Activated CD4-positive, alpha-beta T cell treated with anti-CD3 and anti-CD28 coated beads, Interleukin-2, amount 10 ng/mL, durations not matched to agents 24 days and 14 days (primary cell): Measurements from ENCODE around the gene MTHFS. TPM values are rescaled to one million over a fixed set of nuclear protein-coding genes. Genes with fewer than 3 reads are reported as not detected.
"Not testable (repeated sequence)": the region's sequence is repeated elsewhere in the genome, so short reads cannot be mapped to it uniquely, and the experiment has no call there.

Source experiments
- DNase-seq: peaks from one replicate; pipeline ENCODE4 v3.0.0; 2022
- H3K27ac Mint-ChIP-seq: one replicate; pipeline ENCODE4 v1.8.0; 2022; ENCODE audit warnings: mild to moderate bottlenecking, mixed read lengths
- H3K27me3 Mint-ChIP-seq: one replicate; pipeline ENCODE4 v1.8.0; 2022; ENCODE audit warnings: mixed read lengths
- H3K36me3 Mint-ChIP-seq: one replicate; pipeline ENCODE4 v1.8.0; 2022; ENCODE audit warnings: low read depth, mild to moderate bottlenecking, mixed read lengths
- H3K4me1 Mint-ChIP-seq: one replicate; pipeline ENCODE4 v1.8.0; 2021; ENCODE audit warnings: mixed read lengths
- H3K4me3 Mint-ChIP-seq: one replicate; pipeline ENCODE4 v1.8.0; 2022; ENCODE audit warnings: mild to moderate bottlenecking, moderate library complexity, mixed read lengths
- H3K9me3 Mint-ChIP-seq: one replicate; pipeline ENCODE4 v1.8.0; 2021; ENCODE audit warnings: mixed read lengths
- intact Hi-C: fragments of 100-400 bp; cut with micrococcal nuclease; formaldehyde crosslinking; loops from one replicate; pipeline ENCODE4 v1.15.1; 2023
- total RNA-seq: library from RNA; stranded (reverse); gene quantifications from 2 replicates; pipeline ENCODE4 v1.2.3, GENCODE V29; 2022

MTHFS gene
- total RNA-seq, result 34.5 and 35.3 TPM in 2 replicates

- Mint-ChIP-seq H3K27ac (peak within 1 kb of the TSS; percentile 100), H3K4me1 (peaks cover 36% of the 10 kb centered on the region), H3K4me3 (peak within 1 kb of the TSS; percentile 98), H3K9me3 (no peaks in the 10 kb centered on the region), H3K27me3 (no peaks in the 10 kb centered on the region), H3K36me3 (peaks cover 29% of the 10 kb centered on the region)
- intact Hi-C loops, result loop anchor here (1.0 to 10.0 kb wide), 6 partner anchors 26 to 258 kb away; partner anchors contain the start of genes BCL2A1, FAH and ZFAND6
- DNase-seq, result peak; percentile 94
Observed at GRCh38 chr15:79896634-79897379, at the start of gene MTHFS. Gene MTHFS, minus strand, starts transcription at chr15:79897014. Its CDS starts 26 bp downstream, at chr15:79896988.

- H3K4me3 Mint-ChIP-seq, result no peak overlapping the region
- intact Hi-C loops, result no loop called here
Observed at GRCh38 chr15:79944622-79945021, 47.8 kb upstream of the MTHFS start.

GRCh38 chr15:79943820-79944219 is 47.0 kb upstream of the MTHFS start:
- Mint-ChIP-seq H3K27me3 (peaks cover 2% of the 10 kb centered on the region), H3K27ac (no peak overlapping the region), H3K4me1 (peaks cover 12% of the 10 kb centered on the region), H3K4me3 (no peak overlapping the region), H3K36me3 (no peaks in the 10 kb centered on the region), H3K9me3 (no peaks in the 10 kb centered on the region)
- intact Hi-C loops, result loop anchor here (2.0 kb wide), 1 partner anchor 23 kb away; no protein-coding TSS in a partner anchor
- no peak for DNase-seq

More at GRCh38 chr15:79944622-79945021, 47.8 kb upstream of the MTHFS start:
- Mint-ChIP-seq H3K4me1 (peaks cover 12% of the 10 kb centered on the region), H3K27ac (no peak overlapping the region), H3K27me3 (no peaks in the 10 kb centered on the region), H3K36me3 (no peaks in the 10 kb centered on the region), H3K9me3 (no peaks in the 10 kb centered on the region)
- DNase-seq, result no peak

- H3K4me3 Mint-ChIP-seq, result no peak overlapping the region
- H3K27ac Mint-ChIP-seq, result no peak overlapping the region
- H3K9me3 Mint-ChIP-seq, result no peaks in the 10 kb centered on the region
- peaks cover 5% of the 10 kb centered on the region for H3K4me1 Mint-ChIP-seq
- intact Hi-C loops, result loop anchor here (2.0 kb wide), 1 partner anchor 24 kb away; no protein-coding TSS in a partner anchor
- peaks cover 6% of the 10 kb centered on the region for H3K27me3 Mint-ChIP-seq
- no peaks in the 10 kb centered on the region for H3K36me3 Mint-ChIP-seq
- DNase-seq, result no peak
Observed at GRCh38 chr15:79942741-79943481, 46.1 kb upstream of the MTHFS start.

- peaks cover 6% of the 10 kb centered on the region for H3K27me3 Mint-ChIP-seq
- intact Hi-C loops, result no loop called here
- H3K27ac Mint-ChIP-seq, result no peak overlapping the region
- no peaks in the 10 kb centered on the region for H3K36me3 Mint-ChIP-seq
- H3K9me3 Mint-ChIP-seq, result no peaks in the 10 kb centered on the region
- H3K4me1 Mint-ChIP-seq, result peaks cover 5% of the 10 kb centered on the region
- H3K4me3 Mint-ChIP-seq, result no peak overlapping the region
- DNase-seq, result no peak
Observed at GRCh38 chr15:79939399-79939798, 42.6 kb upstream of the MTHFS start.

- peaks cover 7% of the 10 kb centered on the region for H3K4me1 Mint-ChIP-seq
- peaks cover 6% of the 10 kb centered on the region for H3K27me3 Mint-ChIP-seq
- intact Hi-C loops, result no loop called here
- no peaks in the 10 kb centered on the region for H3K36me3 Mint-ChIP-seq
- H3K27ac Mint-ChIP-seq, result no peak overlapping the region
- no peak overlapping the region for H3K4me3 Mint-ChIP-seq
- H3K9me3 Mint-ChIP-seq, result no peaks in the 10 kb centered on the region
- no peak for DNase-seq
Observed at GRCh38 chr15:79938143-79938542, 41.3 kb upstream of the MTHFS start.

- H3K4me3 Mint-ChIP-seq, H3K4me1 Mint-ChIP-seq, intact Hi-C loops, H3K27me3 Mint-ChIP-seq, H3K36me3 Mint-ChIP-seq, H3K9me3 Mint-ChIP-seq, DNase-seq, H3K27ac Mint-ChIP-seq: not testable (repeated sequence)
Observed at GRCh38 chr15:79935556-79936201, 38.9 kb upstream of the MTHFS start.

- no peaks in the 10 kb centered on the region for H3K36me3 Mint-ChIP-seq
- no peak for DNase-seq
- no peaks in the 10 kb centered on the region for H3K9me3 Mint-ChIP-seq
- H3K27me3 Mint-ChIP-seq, result peaks cover 7% of the 10 kb centered on the region
- H3K4me1 Mint-ChIP-seq, result peaks cover 7% of the 10 kb centered on the region
- intact Hi-C loops, result no loop called here
- no peak overlapping the region for H3K27ac Mint-ChIP-seq
- H3K4me3 Mint-ChIP-seq, result no peak overlapping the region
Observed at GRCh38 chr15:79933231-79933630, 36.4 kb upstream of the MTHFS start.

- intact Hi-C loops, result no loop called here
- Mint-ChIP-seq H3K27me3 (peaks cover 7% of the 10 kb centered on the region), H3K27ac (no peak overlapping the region), H3K9me3 (no peaks in the 10 kb centered on the region), H3K36me3 (no peaks in the 10 kb centered on the region), H3K4me1 (peaks cover 7% of the 10 kb centered on the region), H3K4me3 (no peak overlapping the region)
- no peak for DNase-seq
Observed at GRCh38 chr15:79932447-79932846, 35.6 kb upstream of the MTHFS start.

- peaks cover 7% of the 10 kb centered on the region for H3K27me3 Mint-ChIP-seq
- H3K36me3 Mint-ChIP-seq, result peaks cover 4% of the 10 kb centered on the region
- H3K4me1 Mint-ChIP-seq, result peaks cover 7% of the 10 kb centered on the region
- intact Hi-C loops, result no loop called here
- H3K27ac Mint-ChIP-seq, result no peak overlapping the region
- no peak overlapping the region for H3K4me3 Mint-ChIP-seq
- no peak for DNase-seq
- H3K9me3 Mint-ChIP-seq, result no peaks in the 10 kb centered on the region
Observed at GRCh38 chr15:79930516-79930915, 33.7 kb upstream of the MTHFS start.

GRCh38 chr15:79929412-79929811 is 32.6 kb upstream of the MTHFS start:
- intact Hi-C loops, result no loop called here
- H3K36me3 Mint-ChIP-seq, result peaks cover 4% of the 10 kb centered on the region
- H3K27me3 Mint-ChIP-seq, result peaks cover 7% of the 10 kb centered on the region
- no peaks in the 10 kb centered on the region for H3K9me3 Mint-ChIP-seq
- peaks cover 7% of the 10 kb centered on the region for H3K4me1 Mint-ChIP-seq
- H3K4me3 Mint-ChIP-seq, result no peak overlapping the region
- no peak overlapping the region for H3K27ac Mint-ChIP-seq
- DNase-seq, result no peak

GRCh38 chr15:79926116-79926515 is 29.3 kb upstream of the MTHFS start:
- intact Hi-C loops, H3K4me3 Mint-ChIP-seq, DNase-seq, H3K27me3 Mint-ChIP-seq, H3K27ac Mint-ChIP-seq: not testable (repeated sequence)
- H3K4me1 Mint-ChIP-seq, result peaks cover 18% of the 10 kb centered on the region
- peaks cover 23% of the 10 kb centered on the region for H3K36me3 Mint-ChIP-seq
- H3K9me3 Mint-ChIP-seq, result peaks cover 12% of the 10 kb centered on the region

GRCh38 chr15:79924379-79924778 is 27.6 kb upstream of the MTHFS start:
- H3K36me3 Mint-ChIP-seq, result peaks cover 39% of the 10 kb centered on the region
- peaks cover 15% of the 10 kb centered on the region for H3K4me1 Mint-ChIP-seq
- intact Hi-C loops, result no loop called here
- peak overlapping the region; percentile 98 for H3K4me3 Mint-ChIP-seq
- DNase-seq, result peak; percentile 61
- H3K27ac Mint-ChIP-seq, result no peak overlapping the region
- H3K9me3 Mint-ChIP-seq, result peaks cover 12% of the 10 kb centered on the region
- H3K27me3 Mint-ChIP-seq, result peaks cover 3% of the 10 kb centered on the region
